SH-SY5Y (cell line): ENCODE data around the gene MMP17.

Experiments
- GATA2 ChIP-seq: IDR thresholded peaks from 2 replicates; pipeline ENCODE4 v1.6.1; 2011; ENCODE audit warnings: mild to moderate bottlenecking, low read depth, low read length
- GATA3 ChIP-seq: IDR thresholded peaks from 2 replicates; pipeline ENCODE4 v1.6.1; 2011; ENCODE audit warnings: low read depth, mild to moderate bottlenecking, low read length, moderate library complexity

DNA sequence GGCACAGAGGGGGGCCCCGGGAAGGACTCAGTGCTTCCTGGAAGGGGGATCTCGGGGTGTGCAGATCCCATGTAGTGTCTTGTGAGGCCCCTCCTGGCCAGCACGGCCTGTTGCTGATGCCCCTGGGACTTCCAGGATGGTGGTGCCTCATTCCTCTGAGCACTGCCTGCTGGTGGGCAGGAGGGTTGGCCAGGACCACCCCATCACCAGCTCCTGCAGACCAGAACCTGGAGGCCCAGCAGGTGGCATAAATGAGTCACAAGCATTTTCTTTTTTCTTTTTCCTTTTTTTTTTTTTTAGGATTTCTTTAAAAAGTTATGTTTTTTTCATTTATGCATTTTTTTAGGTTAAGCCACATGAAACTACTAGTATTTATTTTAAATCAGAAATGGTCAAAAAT, 8.0 kb downstream of the MMP17 start:
- TF ChIP-seq GATA3, result no peak
- no peak for TF ChIP-seq GATA2
